Occipital lobe (tissue), 2 donors: ENCODE measurements around the gene ADISSP. TPM values are rescaled to one million over a fixed set of nuclear protein-coding genes. Genes with fewer than 3 reads are reported as not detected.

ENCODE experiments used
- DNase-seq: peaks from one replicate; lab custom pipeline; 2025; lab: John Stamatoyannopoulos, UW
- total RNA-seq: library from RNA; depleted of rRNA; stranded (reverse); fragments of >200 nt; gene quantifications from one replicate; pipeline ENCODE4 v1.2.3, GENCODE V29; 2014

ADISSP gene
- total RNA-seq, 1 donor from 2014 or later: 18.9 TPM

GRCh38 chr20:3739054-3739925 is 28.3 kb downstream of the ADISSP start:
- no peak for DNase-seq

DNA sequence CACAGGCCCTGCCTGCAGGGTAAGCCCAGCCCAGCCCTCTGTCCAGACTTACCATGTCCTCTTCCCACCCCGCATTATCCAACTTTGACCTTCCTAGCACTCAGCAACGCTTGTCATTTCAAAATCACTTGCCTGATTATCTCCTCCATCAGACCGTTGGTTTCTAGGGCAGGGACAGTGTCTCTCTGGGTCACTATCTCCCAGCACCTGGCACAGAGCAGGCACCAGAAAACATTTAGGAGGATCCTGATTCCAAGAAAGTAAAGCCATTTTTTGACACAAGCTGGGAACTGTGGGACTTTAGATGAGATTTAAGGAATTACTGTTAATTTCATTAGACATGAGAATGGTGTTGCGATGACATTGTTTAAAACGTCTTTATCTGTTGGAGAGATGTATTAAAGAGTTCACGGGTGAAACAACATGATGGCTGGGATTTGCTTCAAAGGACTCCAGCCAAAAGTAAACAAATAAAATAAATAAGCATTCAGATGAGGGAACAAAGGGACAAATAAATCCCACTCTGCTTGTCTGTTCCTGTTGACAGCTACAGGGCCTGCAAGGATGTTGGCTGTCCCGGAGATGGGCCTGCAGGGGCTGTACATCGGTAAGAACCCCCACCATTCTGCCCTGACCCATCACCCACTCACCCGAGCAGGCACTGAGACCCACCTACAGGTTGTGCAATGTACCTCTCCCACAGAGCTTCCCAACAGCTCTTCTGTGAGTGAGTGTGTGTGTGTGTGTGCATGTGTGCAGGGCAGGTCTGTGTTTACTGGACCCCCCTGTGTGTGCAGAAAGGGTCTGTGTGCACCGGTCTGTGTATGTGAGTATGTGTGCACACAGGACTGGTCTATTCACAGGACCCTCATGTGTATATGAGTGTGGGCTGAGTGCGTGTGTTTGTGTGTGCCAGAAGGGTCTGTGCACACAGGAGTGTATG is 29.2 kb downstream of the ADISSP start:
- DNase-seq: no peak

DNA sequence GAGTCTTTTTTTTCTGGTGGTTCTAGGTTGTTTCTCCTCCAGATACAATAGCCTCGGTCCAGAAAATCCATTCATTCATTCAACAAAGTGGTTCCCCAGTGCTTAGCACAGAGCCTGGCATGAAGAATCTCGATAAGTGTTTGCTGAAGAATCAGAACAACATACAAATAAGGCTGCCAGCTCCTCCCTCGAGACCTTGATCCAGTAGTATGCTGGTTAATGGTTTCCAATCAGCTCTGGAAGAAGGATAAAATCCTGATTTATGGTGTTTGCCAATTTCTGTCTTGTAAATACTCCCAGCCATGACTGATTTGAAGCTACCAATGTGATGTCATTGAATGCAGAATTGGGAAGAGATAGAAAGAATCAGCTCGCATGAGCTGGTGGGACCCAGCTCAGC is 31.8 kb downstream of the ADISSP start:
- DNase-seq: no peak

DNA sequence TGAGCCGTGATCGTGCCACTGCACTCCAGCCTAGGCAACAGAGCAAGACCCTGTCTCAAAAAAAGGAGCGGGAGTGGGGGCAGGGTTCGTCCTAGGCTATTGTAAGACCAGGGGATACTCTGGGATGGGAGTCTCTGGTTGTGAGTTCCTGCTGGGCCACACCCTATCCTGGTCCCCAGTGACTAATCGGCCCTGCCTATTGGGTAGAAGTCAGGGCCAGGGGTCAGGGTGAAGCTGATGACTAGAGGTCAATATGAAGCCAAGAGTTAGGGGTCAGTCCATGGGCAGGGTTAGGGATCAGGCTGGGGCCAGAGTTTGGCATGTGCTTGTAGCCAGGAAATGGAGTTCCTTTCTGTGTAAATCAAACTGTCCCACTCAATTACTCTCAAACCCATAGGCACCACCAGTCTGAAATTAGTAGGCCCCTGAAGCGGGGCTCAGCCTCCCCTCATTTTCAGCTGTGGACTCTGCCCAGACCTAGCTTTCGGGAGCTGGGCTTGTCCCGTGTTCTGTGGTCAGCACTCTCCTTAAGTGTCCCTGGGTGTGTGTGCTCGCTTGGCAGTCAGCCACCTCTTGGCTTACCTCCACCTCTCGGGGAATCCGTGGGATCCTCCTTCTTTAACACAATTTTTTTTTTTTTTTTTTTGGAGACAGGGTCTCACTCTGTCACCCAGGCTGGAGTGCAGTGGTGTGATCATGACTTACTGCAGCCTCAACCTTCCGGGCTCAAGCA is 33.3 kb downstream of the ADISSP start:
- no peak for DNase-seq

DNA sequence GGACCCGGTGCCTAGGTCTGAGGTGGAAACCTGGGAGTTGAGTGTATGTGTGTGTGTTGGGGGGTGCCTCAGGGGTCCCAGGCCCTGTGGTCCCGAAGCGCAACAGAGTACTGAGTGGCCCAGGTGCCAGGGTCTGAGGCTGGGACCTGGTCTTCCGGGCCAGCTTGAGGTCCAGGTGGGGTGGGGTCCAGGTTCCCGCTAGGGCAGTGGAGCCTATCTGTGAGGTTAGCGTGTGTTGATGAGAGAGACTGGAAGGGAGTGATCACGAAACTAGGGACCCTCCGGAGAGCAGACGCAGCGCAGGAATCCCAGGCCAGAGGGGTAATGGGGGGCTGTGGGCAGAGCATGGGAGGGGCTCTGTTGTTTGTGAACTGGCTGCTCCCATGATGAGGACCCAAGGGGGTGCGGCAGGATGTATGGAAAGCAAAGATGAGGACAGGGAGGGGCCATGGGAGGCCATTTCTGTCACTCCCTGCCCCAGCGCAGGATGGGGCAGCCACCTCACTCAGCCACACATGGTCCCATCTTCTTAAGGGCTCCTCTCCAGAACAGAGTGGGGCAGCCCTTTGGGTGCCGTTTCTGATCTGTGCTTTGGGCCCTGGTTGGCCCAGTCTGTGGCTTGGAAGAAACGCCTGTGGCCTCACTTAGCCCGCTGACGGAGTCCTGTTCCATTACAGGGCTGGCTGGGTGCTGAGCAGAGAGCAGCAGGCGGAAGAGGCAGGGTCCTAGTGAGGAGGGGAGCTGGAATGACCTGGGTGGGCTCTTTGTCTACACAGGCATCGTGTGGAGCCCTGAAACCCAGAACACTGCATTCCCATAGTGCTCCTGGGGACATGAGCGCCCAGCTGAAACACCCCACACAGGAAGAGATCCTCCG is 34.2 kb downstream of the ADISSP start:
- DNase-seq: no peak

GRCh38 chr20:3732327-3733118 is 35.0 kb downstream of the ADISSP start, which contains the start of gene HSPA12B:
Gene HSPA12B, plus strand, starts transcription at chr20:3732685. Its CDS starts 5,990 bp downstream, at chr20:3738675.
- DNase-seq: no peak

DNA sequence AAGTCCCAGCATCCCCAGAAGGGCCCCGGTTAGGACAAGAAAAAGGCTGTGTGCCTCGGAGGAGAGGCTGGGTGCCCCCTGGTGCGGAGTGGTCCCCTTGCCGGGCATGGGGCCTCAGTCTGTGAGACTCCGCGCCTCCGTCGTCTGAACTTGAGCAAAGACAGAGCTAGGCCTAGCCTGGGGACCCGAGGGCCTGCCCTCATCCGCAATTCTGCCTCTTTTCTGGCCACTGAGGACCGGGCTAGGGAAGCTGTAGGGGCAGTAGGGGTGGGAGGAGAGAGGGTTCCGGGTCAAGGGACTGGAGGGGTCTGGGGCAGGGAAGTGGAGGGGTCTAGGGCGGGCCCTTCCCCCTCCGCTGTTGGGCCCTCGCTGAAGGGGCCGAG is 35.6 kb downstream of the ADISSP start:
- DNase-seq: no peak

GRCh38 chr20:3730803-3731672 is 36.5 kb downstream of the ADISSP start:
- DNase-seq: no peak

DNA sequence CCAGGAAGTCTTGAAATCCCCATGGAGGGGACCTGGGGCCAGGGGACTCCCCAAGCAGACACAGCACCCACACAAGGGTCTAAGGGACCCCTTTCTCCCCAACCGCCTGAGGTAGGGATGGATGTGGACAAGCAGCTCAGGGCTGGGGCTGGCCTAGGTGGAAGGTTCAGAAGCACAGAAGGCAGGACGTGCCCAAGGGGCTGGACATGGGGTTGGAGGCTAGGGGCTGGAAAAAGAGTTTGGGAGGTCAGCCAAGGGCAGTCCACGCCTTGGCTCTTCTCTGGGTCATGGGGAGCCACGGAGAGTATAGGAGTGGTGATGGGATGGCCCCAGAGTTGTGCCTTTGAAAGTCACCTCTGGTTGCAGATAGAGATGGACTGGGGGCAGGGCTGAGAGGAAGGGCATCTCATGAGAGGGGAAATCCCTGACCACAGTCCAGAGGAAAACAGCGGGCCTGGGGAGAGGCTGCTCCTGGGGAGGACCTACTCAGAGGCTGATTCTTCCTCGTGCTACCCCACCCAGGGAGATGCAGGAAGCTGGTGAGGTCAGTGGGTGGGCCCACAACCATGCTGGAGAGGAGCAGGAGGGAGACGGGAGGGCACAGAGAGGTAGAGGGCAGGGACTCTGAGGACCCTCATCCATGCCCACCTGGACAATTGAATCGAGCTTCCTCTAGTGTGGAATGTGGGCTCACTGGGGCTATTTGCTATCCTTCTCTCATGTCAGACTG is 37.6 kb downstream of the ADISSP start:
- DNase-seq: no peak

- no peak for DNase-seq
These were observed 38.2 kb downstream of the ADISSP start for GRCh38 chr20:3729378-3729777.

DNA sequence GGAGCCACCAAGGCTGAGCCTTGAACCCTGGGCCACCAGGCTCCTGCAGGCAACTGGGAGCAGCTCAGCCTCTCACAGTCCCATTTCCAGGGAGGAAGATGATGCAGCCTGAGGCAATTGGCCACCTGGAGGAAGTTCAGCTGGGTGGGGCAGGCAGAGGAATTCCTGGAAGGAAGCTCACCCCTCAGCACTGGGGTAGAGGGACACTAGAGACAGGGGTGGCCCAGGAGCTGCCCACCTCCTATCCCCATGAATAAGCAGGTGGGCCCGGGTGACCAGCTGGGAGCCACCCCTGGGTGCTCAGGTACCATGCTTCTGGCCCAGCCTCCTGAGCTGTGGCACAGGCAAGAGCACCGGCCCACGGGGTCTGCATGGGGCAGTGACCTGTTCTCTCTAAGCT is 38.7 kb downstream of the ADISSP start:
- no peak for DNase-seq

GRCh38 chr20:3728354-3728753 is 39.2 kb downstream of the ADISSP start:
- DNase-seq: no peak

GRCh38 chr20:3727401-3728021 is 40.0 kb downstream of the ADISSP start:
- DNase-seq: peak; percentile 23

DNA sequence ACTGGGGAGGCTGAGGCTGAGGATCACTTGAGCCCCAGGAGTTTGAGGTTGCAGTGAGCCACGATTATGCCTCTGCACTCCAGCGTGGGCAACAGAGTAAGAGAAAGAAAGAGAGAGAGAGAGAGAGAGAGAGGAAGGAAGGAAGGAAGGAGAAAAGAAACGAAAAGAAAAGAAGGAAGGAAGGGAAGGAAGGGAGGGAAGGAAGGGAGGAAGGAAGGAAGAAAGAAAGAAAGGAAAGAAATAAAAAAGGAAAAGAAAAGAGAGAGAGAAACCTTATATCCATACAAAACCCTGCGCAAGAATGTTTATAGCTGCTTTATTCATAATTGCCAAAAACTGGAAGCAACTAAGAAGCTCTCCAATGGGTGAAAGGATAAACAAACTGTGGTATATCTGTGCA is 43.2 kb downstream of the ADISSP start:
- DNase-seq: no peak

- no peak for DNase-seq
These were observed 44.3 kb downstream of the ADISSP start for GRCh38 chr20:3723284-3723683.

DNA sequence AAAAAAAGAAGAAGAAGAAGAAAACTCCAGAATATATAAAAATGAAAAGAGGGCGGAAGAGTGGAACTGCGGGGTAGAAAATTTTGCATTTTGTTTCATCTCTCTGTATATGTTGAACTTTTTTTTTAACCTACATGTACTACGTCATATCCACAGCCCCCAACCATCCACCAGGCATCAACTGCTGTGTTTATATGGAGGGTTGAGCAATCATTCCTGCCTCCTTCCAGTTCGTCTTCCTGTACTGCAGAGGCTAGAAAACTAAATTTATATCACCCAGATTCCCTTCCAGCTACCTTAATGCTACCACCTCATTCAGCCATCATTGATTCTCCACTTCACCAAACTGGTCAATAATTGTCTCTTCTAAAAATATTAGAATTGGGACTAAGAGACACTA is 45.6 kb downstream of the ADISSP start:
- DNase-seq: no peak

DNA sequence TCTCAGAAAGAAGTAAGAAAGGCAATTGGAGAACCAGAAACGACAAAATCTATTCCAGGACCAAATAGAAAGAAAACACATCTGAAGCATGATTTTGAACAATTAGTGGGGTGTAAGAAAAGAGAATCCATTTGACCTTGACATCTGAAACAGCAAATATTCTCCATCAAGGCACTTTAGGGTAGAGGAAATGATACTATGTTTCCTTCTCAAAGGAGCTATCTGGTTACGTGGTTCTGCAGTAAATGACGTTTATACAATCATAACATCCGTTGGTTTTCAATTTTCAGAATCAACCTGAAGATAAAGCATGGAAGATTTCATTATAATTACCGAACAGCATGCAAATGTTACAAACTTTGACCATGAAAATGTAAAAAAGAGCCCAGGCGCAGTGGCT is 46.9 kb downstream of the ADISSP start:
- DNase-seq: no peak

DNA sequence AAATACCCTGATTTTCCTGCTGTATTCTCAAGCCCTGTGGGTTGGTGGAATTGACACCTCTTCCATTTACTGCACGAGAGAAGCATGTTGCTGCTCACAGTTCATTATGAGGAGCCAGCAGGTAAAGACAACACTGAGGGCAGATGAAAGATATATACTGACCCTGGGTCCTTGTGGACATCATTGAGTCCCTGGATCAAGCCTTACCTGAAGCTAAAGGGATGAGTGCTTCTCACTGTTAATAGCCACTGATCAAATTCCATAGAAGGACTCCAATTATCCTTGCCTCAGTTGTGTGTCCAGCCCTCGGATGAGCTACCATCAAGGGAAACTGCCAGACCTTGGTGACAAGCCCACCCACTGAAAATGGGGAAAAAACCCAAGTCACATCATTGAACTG is 47.5 kb downstream of the ADISSP start:
- no peak for DNase-seq
